Activated naive CD8-positive, alpha-beta T cell treated with anti-CD3 and anti-CD28 coated beads, Interleukin-2, amount 10 ng/mL, durations not matched to agents 7 days and 5 days (primary cell): Measurements from ENCODE around the gene MYOZ1. TPM values are rescaled to one million over a fixed set of nuclear protein-coding genes. Genes with fewer than 3 reads are reported as not detected.
"Not testable (repeated sequence)": the region's sequence is repeated elsewhere in the genome, so short reads cannot be mapped to it uniquely, and the experiment has no call there.

Source experiments
- ATAC-seq: fragments of 150-1000 bp; cut with Tn5 transposase; one replicate; pipeline ENCODE4 v1.10.0; 2021; ENCODE audit warnings: low read depth, moderate library complexity
- POLR2A ChIA-PET: fragments of 350-600 bp; sonication (Branson Sonifier 250); formaldehyde crosslinking; loops from one replicate; lab custom pipeline; 2021; ENCODE audit warnings: antibody characterized with exemption; lab: Charles Lee
- DNase-seq: peaks from one replicate; pipeline ENCODE4 v3.0.0; 2021
- H3K27ac Mint-ChIP-seq: one replicate; pipeline ENCODE4 v1.8.0; 2022; ENCODE audit warnings: mild to moderate bottlenecking, mixed read lengths
- H3K27me3 Mint-ChIP-seq: one replicate; pipeline ENCODE4 v1.8.0; 2022; ENCODE audit warnings: mild to moderate bottlenecking, moderate library complexity, mixed read lengths
- H3K36me3 Mint-ChIP-seq: one replicate; pipeline ENCODE4 v1.8.0; 2021; ENCODE audit warnings: mild to moderate bottlenecking, mixed read lengths
- H3K4me1 Mint-ChIP-seq: one replicate; pipeline ENCODE4 v1.8.0; 2021; ENCODE audit warnings: mixed read lengths
- H3K4me3 Mint-ChIP-seq: one replicate; pipeline ENCODE4 v1.8.0; 2022; ENCODE audit warnings: mild to moderate bottlenecking, moderate library complexity, mixed read lengths
- H3K9me3 Mint-ChIP-seq: one replicate; pipeline ENCODE4 v1.8.0; 2021; ENCODE audit warnings: mixed read lengths
- total RNA-seq, 2 experiments: library from RNA; stranded (reverse); gene quantifications; one replicate each; pipeline ENCODE4 v1.2.3, GENCODE V29; 2021

The MYOZ1 gene
- total RNA-seq, 2 experiments from 2014 or later = not detected

- H3K27me3 Mint-ChIP-seq = peaks cover 7% of the 10 kb centered on the region
- H3K4me3 Mint-ChIP-seq = peak overlapping the region; percentile 23
- H3K27ac Mint-ChIP-seq = peak overlapping the region; percentile 72
- peak; percentile 63 for ATAC-seq
- POLR2A ChIA-PET = interaction anchor here (1.5 kb wide), 1 partner anchor 115 kb away, joined by 6 read pairs; no protein-coding TSS in a partner anchor
- H3K36me3 Mint-ChIP-seq = no peaks in the 10 kb centered on the region
- peak; percentile 49 for DNase-seq
- H3K9me3 Mint-ChIP-seq = no peaks in the 10 kb centered on the region
- H3K4me1 Mint-ChIP-seq = peaks cover 16% of the 10 kb centered on the region
Measured at GRCh38 chr10:73644015-73644743, 2.9 kb upstream of the MYOZ1 start.

DNA sequence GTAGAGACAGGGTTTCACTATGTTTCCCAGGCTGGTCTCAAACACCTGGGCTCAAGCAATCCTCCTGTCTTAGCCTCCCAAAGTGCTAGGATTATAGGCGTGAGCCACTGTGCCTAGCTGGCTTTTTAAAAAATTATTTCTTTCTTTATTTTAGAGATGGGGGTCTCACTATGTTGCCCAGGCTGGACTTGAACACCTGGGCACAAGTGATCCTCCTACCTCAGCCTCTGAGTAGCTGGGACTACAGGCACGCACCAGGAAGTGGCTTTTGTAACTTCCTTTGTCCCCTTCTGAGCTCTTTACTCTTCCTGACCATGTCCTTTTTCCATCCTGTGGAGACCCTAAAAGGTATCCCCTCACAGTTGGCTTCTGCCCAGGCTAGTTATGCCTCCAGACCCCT lies 2.1 kb upstream of the MYOZ1 start:
- Mint-ChIP-seq H3K27me3 (peaks cover 7% of the 10 kb centered on the region), H3K4me3 (peak overlapping the region; percentile 42), H3K36me3 (no peaks in the 10 kb centered on the region), H3K9me3 (no peaks in the 10 kb centered on the region), H3K27ac (peak overlapping the region; percentile 72), H3K4me1 (peaks cover 16% of the 10 kb centered on the region)
- POLR2A ChIA-PET = interaction anchor here (1.0 to 1.5 kb wide), 2 partner anchors 18 to 114 kb away, joined by 5 to 6 read pairs; no protein-coding TSS in a partner anchor
- ATAC-seq = no peak
- no peak for DNase-seq

GRCh38 chr10:73639286-73639685 lies 2.0 kb downstream of the MYOZ1 start:
- peaks cover 5% of the 10 kb centered on the region for H3K27me3 Mint-ChIP-seq
- no peak overlapping the region for H3K27ac Mint-ChIP-seq
- H3K36me3 Mint-ChIP-seq = no peaks in the 10 kb centered on the region
- POLR2A ChIA-PET = no interaction called here
- no peak overlapping the region for H3K4me3 Mint-ChIP-seq
- DNase-seq (no peak), ATAC-seq (no peak)
- peaks cover 14% of the 10 kb centered on the region for H3K4me1 Mint-ChIP-seq
- no peaks in the 10 kb centered on the region for H3K9me3 Mint-ChIP-seq

DNA sequence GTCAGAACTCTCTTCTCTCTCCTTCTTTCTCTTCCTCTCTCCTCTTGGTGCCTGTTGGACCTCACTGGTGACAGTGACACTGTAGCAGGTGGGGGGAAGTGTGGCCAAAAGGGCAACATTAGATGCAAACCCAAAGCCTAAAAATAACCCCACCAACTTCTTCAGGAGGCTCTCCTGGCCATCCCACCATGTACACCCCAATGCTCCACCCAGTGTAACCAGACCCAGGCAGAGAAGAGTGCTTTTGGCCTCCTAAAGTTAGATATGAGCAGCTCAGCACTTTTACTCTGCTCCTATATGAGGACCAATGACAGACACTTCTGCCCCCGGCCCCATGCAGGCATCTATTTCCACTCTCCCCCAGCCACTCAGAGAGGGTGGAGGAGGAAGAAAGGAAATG lies 5.5 kb downstream of the MYOZ1 start:
- POLR2A ChIA-PET = no interaction called here

GRCh38 chr10:73634421-73634820 lies 6.9 kb downstream of the MYOZ1 start:
- no peak for ATAC-seq
- POLR2A ChIA-PET = no interaction called here
- no peak for DNase-seq
- H3K4me1 Mint-ChIP-seq = peaks cover 2% of the 10 kb centered on the region
- H3K36me3 Mint-ChIP-seq = no peaks in the 10 kb centered on the region
- H3K27me3 Mint-ChIP-seq = peaks cover 2% of the 10 kb centered on the region
- no peaks in the 10 kb centered on the region for H3K9me3 Mint-ChIP-seq
- no peak overlapping the region for H3K27ac Mint-ChIP-seq
- no peak overlapping the region for H3K4me3 Mint-ChIP-seq

More for the DNA sequence above, 5.5 kb downstream of the MYOZ1 start:
- ATAC-seq (no peak), DNase-seq (no peak)
- Mint-ChIP-seq H3K36me3 (no peaks in the 10 kb centered on the region), H3K4me1 (peaks cover 2% of the 10 kb centered on the region), H3K27me3 (peaks cover 3% of the 10 kb centered on the region), H3K4me3 (no peak overlapping the region), H3K9me3 (no peaks in the 10 kb centered on the region), H3K27ac (no peak overlapping the region)

DNA sequence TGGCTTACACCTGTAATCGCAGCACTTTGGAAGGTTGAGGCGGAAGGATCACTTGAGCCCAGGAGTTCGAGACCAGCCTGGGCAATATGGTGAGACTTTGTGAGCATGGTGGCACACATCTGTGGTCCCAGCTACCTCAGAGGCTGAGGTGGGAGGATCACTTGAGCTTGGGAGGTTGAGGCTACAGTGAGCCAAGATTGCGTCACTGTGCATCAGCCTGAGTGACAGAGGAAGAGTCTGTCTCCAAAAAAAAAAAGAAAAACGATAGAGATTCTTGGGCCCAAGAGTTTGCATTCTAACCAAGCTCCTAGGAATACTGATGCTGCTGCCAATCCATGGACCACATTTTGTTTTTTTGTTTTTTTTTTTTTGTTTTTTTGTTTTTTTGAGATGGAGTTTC lies 12.1 kb downstream of the MYOZ1 start:
- Mint-ChIP-seq H3K9me3 (no peaks in the 10 kb centered on the region), H3K27me3 (no peaks in the 10 kb centered on the region), H3K36me3 (peaks cover 2% of the 10 kb centered on the region), H3K4me3 (no peak overlapping the region), H3K4me1 (peaks cover 20% of the 10 kb centered on the region), H3K27ac (no peak overlapping the region)
- no peak for DNase-seq
- no peak for ATAC-seq
- POLR2A ChIA-PET = interaction anchor here (1.0 kb wide), 1 partner anchor 271 kb away, joined by 4 read pairs; the partner anchor contains the start of gene CFAP70

DNA sequence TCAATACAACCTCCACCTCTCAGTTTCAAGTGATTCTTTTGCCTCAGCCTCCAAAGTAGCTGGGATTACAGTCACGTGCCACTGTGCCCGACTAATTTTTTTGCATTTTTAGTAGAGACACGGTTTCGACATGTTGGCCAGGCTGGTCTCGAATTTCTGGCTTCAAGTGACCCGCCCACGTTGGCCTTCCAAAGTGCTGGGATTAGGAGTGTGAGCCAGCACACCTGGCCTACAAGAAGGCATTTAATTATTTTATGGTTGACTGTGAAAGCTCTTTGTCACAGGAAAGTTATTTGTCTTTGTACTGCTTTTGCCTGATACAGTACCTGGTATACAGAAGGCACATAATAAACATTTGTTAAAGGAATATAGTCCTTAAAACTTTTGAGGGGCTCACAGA lies 12.9 kb downstream of the MYOZ1 start:
- H3K4me1 Mint-ChIP-seq = peaks cover 20% of the 10 kb centered on the region
- no peaks in the 10 kb centered on the region for H3K27me3 Mint-ChIP-seq
- no peak for DNase-seq
- no peaks in the 10 kb centered on the region for H3K9me3 Mint-ChIP-seq
- peaks cover 2% of the 10 kb centered on the region for H3K36me3 Mint-ChIP-seq
- no peak overlapping the region for H3K4me3 Mint-ChIP-seq
- POLR2A ChIA-PET = interaction anchor here (0.6 kb wide), 1 partner anchor 132 kb away, joined by 5 read pairs; no protein-coding TSS in a partner anchor
- no peak overlapping the region for H3K27ac Mint-ChIP-seq
- no peak for ATAC-seq

- POLR2A ChIA-PET = no interaction called here
- Mint-ChIP-seq H3K27ac (peak overlapping the region; percentile 25), H3K27me3 (no peaks in the 10 kb centered on the region), H3K36me3 (peaks cover 2% of the 10 kb centered on the region), H3K4me3 (no peak overlapping the region), H3K9me3 (no peaks in the 10 kb centered on the region), H3K4me1 (peaks cover 20% of the 10 kb centered on the region)
- DNase-seq (no peak), ATAC-seq (no peak)
Measured at GRCh38 chr10:73627300-73627699, 14.0 kb downstream of the MYOZ1 start.

DNA sequence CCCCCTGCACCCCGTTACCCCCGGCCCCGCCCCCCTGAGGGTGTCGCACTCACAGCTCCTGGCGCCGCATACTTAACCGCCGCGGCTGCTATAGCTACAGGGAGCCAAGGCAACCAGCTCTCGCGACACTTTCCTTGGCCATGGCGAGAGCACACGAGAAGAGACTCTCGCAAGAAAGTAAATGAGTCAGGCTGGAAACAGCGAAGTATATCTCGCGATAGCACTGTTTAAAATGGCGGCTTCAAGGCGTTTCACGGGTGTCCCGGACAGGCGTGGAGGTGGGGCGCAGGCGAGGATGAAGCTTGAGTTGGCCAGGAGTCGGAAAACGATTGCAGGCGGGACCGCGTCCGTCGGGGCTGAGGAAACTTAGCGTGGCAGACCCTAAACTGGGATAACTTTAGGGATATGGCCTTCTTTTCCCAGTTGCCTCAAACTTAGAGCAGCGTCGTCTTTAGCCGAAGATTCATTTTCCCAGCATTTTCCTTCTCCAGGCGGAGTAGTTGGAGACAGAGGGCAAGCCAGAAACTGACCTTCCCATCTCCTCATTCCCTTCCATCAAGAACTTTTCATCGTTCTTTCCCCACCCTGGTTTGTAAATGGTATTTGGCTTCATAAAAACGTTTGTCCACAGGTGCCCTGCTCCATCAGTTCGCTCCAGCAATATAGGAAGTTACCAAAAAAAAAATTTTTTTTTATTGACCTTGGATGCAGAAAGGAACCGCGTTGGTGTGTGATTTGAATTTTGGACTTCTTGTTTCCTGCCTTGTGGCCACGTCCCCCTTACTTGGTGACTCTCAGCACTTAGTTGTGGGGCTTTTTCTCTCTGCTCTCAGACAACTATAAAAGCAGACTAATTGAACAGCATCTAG lies 15.2 kb downstream of the MYOZ1 start:
- ATAC-seq (peak; percentile 95), DNase-seq (peak; percentile 89)
- Mint-ChIP-seq H3K27me3 (no peaks in the 10 kb centered on the region), H3K4me1 (peaks cover 20% of the 10 kb centered on the region), H3K27ac (peak overlapping the region; percentile 99), H3K36me3 (peaks cover 2% of the 10 kb centered on the region), H3K9me3 (no peaks in the 10 kb centered on the region), H3K4me3 (peak overlapping the region; percentile 100)
- POLR2A ChIA-PET = interaction anchor here (0.6 to 1.4 kb wide), 10 partner anchors 17 to 380 kb away, joined by 3 to 11 read pairs (median 4); partner anchors contain the start of gene PPP3CB

DNA sequence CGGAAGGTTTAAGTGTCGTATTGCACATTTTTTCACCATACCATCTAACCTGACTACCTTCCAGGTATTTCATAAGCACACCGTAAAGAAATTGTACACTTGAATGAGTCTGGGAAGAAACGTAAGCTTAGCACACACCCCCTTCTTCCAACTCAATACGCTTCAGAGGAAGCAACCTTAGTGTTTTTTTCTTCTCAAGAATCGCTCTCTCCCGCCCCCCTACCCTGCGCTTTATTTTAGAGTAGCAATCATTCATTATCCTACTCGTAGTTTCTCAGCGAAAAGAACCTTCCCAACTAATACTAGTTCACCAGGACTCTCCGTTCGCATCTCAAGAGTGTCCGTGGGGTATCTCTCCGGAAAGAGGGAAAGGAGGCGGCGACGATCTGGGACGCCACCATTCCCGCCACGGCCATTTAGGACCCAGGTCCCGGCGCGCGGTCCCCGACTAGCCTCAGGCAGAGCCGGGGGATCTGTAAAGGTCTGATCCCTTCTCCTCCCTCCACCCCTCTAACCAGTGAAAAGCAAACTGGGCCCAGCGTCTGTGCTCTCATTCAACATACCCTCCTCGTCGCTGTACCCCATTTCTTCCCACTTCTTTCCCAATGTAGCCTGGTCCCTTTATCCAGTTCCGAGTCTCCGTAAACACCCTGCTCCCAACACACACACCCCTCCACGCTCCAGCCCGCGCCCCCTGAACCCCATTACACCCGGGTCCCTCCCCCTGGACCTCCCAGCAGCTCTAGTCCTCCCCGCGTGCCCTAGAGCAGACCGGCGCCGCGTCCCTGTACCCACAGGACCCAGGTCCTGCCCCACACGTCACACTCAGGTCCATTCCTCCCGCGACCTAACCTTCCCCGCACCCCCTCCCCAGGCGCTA lies 16.0 kb downstream of the MYOZ1 start:
- H3K27me3 Mint-ChIP-seq = no peaks in the 10 kb centered on the region
- H3K36me3 Mint-ChIP-seq = peaks cover 2% of the 10 kb centered on the region
- H3K27ac Mint-ChIP-seq = peak overlapping the region; percentile 99
- peaks cover 20% of the 10 kb centered on the region for H3K4me1 Mint-ChIP-seq
- H3K4me3 Mint-ChIP-seq = peak overlapping the region; percentile 100
- peak; percentile 38 for DNase-seq
- H3K9me3 Mint-ChIP-seq = no peaks in the 10 kb centered on the region
- POLR2A ChIA-PET = interaction anchor here (0.6 to 1.4 kb wide), 9 partner anchors 18 to 379 kb away, joined by 3 to 11 read pairs (median 4); partner anchors contain the start of gene PPP3CB
- peak; percentile 68 for ATAC-seq

DNA sequence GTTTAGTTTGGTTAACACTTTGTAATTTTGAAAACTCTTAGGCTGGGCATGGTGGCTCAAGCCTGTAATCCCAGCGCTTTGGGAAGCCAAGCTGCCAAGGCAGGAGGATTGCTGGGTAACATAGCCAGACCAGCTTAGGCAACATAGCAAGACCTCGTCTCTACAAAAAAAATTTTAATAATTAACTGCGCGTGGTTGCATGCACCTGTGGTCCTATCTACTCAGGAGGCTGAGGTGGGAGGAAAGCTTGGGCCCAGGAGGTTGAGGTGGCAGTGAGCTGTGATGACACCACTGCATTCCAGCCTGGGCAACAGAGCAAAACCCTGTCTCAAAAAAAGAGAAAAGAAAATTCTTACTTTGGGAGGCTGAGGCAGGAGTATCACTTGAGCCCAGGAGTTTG lies 18.2 kb downstream of the MYOZ1 start:
- Mint-ChIP-seq H3K4me1 (peaks cover 20% of the 10 kb centered on the region), H3K9me3 (no peaks in the 10 kb centered on the region), H3K27ac (no peak overlapping the region), H3K4me3 (no peak overlapping the region), H3K27me3 (no peaks in the 10 kb centered on the region), H3K36me3 (peaks cover 2% of the 10 kb centered on the region)
- POLR2A ChIA-PET = no interaction called here
- DNase-seq = no peak
- ATAC-seq = no peak

GRCh38 chr10:73620974-73621373 lies 20.3 kb downstream of the MYOZ1 start:
- ATAC-seq, H3K4me1 Mint-ChIP-seq, H3K27me3 Mint-ChIP-seq, H3K9me3 Mint-ChIP-seq, H3K4me3 Mint-ChIP-seq, H3K36me3 Mint-ChIP-seq, H3K27ac Mint-ChIP-seq, DNase-seq, POLR2A ChIA-PET: not testable (repeated sequence)
